SH-SY5Y (cell line): ENCODE results near the gene PKIB.

Source experiments
- GATA2 ChIP-seq: IDR thresholded peaks from 2 replicates; pipeline ENCODE4 v1.6.1; 2011; ENCODE audit warnings: mild to moderate bottlenecking, low read depth, low read length
- GATA3 ChIP-seq: IDR thresholded peaks from 2 replicates; pipeline ENCODE4 v1.6.1; 2011; ENCODE audit warnings: low read depth, mild to moderate bottlenecking, low read length, moderate library complexity

The PKIB gene

GRCh38 chr6:122722746-122723145, 112.5 kb downstream of the PKIB start:
- TF ChIP-seq GATA2 = no peak

- no peak for TF ChIP-seq GATA2
- TF ChIP-seq GATA3 = no peak
Measured at GRCh38 chr6:122726649-122727048, 116.4 kb downstream of the PKIB start.

GRCh38 chr6:122727244-122727643, 117.0 kb downstream of the PKIB start:
- no peak for TF ChIP-seq GATA2
- no peak for TF ChIP-seq GATA3

GRCh38 chr6:122730334-122730733, 120.1 kb downstream of the PKIB start:
- no peak for TF ChIP-seq GATA2
- no peak for TF ChIP-seq GATA3

GRCh38 chr6:122730775-122731386, 120.7 kb downstream of the PKIB start:
- TF ChIP-seq GATA3 (no peak), GATA2 (no peak)

GRCh38 chr6:122733259-122733658, 123.1 kb downstream of the PKIB start:
- no peak for TF ChIP-seq GATA2
- TF ChIP-seq GATA3 = no peak

- TF ChIP-seq GATA2 = no peak
- TF ChIP-seq GATA3 = no peak
Measured at GRCh38 chr6:122734529-122735395, 124.6 kb downstream of the PKIB start.

- TF ChIP-seq GATA3 (no peak), GATA2 (no peak)
Measured at GRCh38 chr6:122735582-122735981, 125.4 kb downstream of the PKIB start.

- TF ChIP-seq GATA2 (no peak), GATA3 (no peak)
Measured at GRCh38 chr6:122736163-122736562, 126.0 kb downstream of the PKIB start.

- TF ChIP-seq GATA3 (no peak), GATA2 (no peak)
Measured at GRCh38 chr6:122736616-122737015, 126.4 kb downstream of the PKIB start.

GRCh38 chr6:122740091-122740490, 129.9 kb downstream of the PKIB start:
- TF ChIP-seq GATA2 (no peak), GATA3 (no peak)

- no peak for TF ChIP-seq GATA2
- TF ChIP-seq GATA3 = no peak
Measured at GRCh38 chr6:122740936-122741335, 130.7 kb downstream of the PKIB start.

- TF ChIP-seq GATA2 (no peak), GATA3 (no peak)
Measured at GRCh38 chr6:122746688-122747087, 136.5 kb downstream of the PKIB start.

GRCh38 chr6:122747573-122747972, 137.4 kb downstream of the PKIB start:
- TF ChIP-seq GATA3 = no peak
- TF ChIP-seq GATA2 = no peak

- TF ChIP-seq GATA3 = no peak
- no peak for TF ChIP-seq GATA2
Measured at GRCh38 chr6:122749451-122750050, 139.3 kb downstream of the PKIB start.
